Mucosa of descending colon (tissue), 3 donors: ENCODE results near the gene C5orf34. TPM values are rescaled to one million over a fixed set of nuclear protein-coding genes. Genes with fewer than 3 reads are reported as not detected.
A peak's percentile ranks its signal among the peaks of the same experiment; 100 is the strongest.

Experiments
- ATAC-seq: fragments of 200-7000 bp; cut with Tn5 transposase; one replicate; pipeline ENCODE4 v1.9.1; 2020; ENCODE audit warnings: mild to moderate bottlenecking, moderate library complexity
- DNase-seq, 3 donors: peaks; one replicate each; pipeline ENCODE4 v3.0.0-alpha.2; 2020
- H3K36me3 ChIP-seq: fragments of 200-600 bp; one replicate; pipeline ENCODE4 v1.8.0; 2021; ENCODE audit warnings: low read depth, mild to moderate bottlenecking
- H3K4me1 ChIP-seq: fragments of 200-600 bp; one replicate; pipeline ENCODE4 v1.8.0; 2021; ENCODE audit warnings: low read depth, mild to moderate bottlenecking
- H3K4me3 ChIP-seq: fragments of 200-600 bp; one replicate; pipeline ENCODE4 v1.8.0; 2021; ENCODE audit warnings: mild to moderate bottlenecking
- H3K9me3 ChIP-seq: fragments of 200-600 bp; one replicate; pipeline ENCODE4 v1.8.0; 2021; ENCODE audit warnings: mild to moderate bottlenecking
- CTCF ChIP-seq: fragments of 200-600 bp; IDR thresholded peaks from one replicate; pipeline ENCODE4 v1.8.0; 2022; ENCODE audit warnings: antibody characterized with exemption, mild to moderate bottlenecking
- intact Hi-C, 2 donors: fragments of 100-400 bp; cut with DNase I in 1 of 2; cut with micrococcal nuclease in 1 of 2; formaldehyde crosslinking; loops; one replicate each; pipeline versions ENCODE4 v1.11.0 to v1.11.1; 2022; cut with DNase I, micrococcal nuclease
- total RNA-seq, 3 donors: library from RNA; stranded (reverse); fragmentation: NEBNext Ultra II Directional in 2 of 3; extraction: Animal tissue kit (Norgen Biotek cat#: 25700) in 2 of 3; gene quantifications; one replicate each; pipeline versions ENCODE4 v1.2.1 to v1.2.4, GENCODE V29; 2021 to 2023
- donor health status: DM: no; HTN: no; CAD: no; lungs with moderate emphysema.
- donor health status: DM: no; HTN: no; CAD: no.
- donor health status: DM: no; HTN: yes; CAD: no.

C5orf34 gene
- total RNA-seq, 3 donors from 2014 or later = 1.3 to 2.9 (median 1.7) TPM

GRCh38 chr5:43498581-43498980 lies 16.4 kb downstream of the C5orf34 start:
- Histone ChIP-seq H3K4me3 (no peak overlapping the region), H3K36me3 (no peaks in the 10 kb centered on the region), H3K9me3 (no peaks in the 10 kb centered on the region), H3K4me1 (no peaks in the 10 kb centered on the region)
- no peak for TF ChIP-seq CTCF
- intact Hi-C loops = no loop called here
- no peak for DNase-seq
- ATAC-seq = no peak

GRCh38 chr5:43497311-43498104 lies 17.4 kb downstream of the C5orf34 start:
- TF ChIP-seq CTCF = no peak
- H3K9me3 ChIP-seq = no peaks in the 10 kb centered on the region
- ATAC-seq (peak; percentile 99), DNase-seq (peak in 1 of 3 donors; percentile 44)
- no peaks in the 10 kb centered on the region for H3K4me1 ChIP-seq
- H3K4me3 ChIP-seq = no peak overlapping the region
- intact Hi-C loops = no loop called here
- H3K36me3 ChIP-seq = no peaks in the 10 kb centered on the region

DNA sequence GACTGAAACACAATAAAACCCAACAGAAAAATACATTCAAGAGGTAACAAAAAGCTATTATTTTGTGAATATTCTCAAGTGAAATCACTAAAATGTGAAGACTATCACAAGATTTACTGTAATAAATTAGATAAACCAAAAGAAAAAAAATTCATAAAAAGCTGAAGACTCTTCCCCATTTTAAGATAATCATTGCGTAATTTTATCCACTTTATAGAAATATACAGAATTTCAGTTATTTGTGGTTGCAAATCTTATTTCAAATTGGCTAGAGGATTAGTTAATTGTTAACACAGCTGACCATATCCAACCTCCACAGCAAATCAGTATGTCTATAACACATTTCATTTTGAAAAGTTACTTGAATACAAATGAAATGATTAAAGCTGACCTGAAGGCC lies 23.6 kb downstream of the C5orf34 start:
- intact Hi-C loops = no loop called here
- H3K4me1 ChIP-seq = no peaks in the 10 kb centered on the region
- no peak overlapping the region for H3K4me3 ChIP-seq
- ATAC-seq (no peak), DNase-seq (no peak)
- H3K36me3 ChIP-seq = no peaks in the 10 kb centered on the region
- TF ChIP-seq CTCF = no peak
- H3K9me3 ChIP-seq = no peaks in the 10 kb centered on the region

DNA sequence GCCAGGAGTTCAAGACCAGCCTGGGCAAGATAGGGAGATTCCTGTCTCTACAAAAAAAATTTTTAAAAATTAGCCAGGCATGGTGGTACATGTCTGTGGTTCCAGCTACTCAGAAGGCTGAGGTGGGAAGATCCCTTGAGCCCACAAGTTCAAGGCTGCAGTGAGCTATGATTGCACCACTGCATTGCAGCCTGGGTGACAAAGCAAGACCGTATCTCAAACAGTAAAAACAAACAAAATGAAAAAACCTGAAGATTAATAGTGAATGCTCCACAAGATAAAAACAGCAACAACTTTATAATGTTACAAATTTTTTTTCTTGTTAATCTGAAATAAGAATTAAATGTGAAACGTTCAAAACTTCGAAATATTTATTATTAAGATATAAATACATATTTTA lies 28.6 kb downstream of the C5orf34 start:
- no peak overlapping the region for H3K4me3 ChIP-seq
- H3K4me1 ChIP-seq = peaks cover 22% of the 10 kb centered on the region
- no peaks in the 10 kb centered on the region for H3K36me3 ChIP-seq
- no peaks in the 10 kb centered on the region for H3K9me3 ChIP-seq
- no peak for TF ChIP-seq CTCF
- DNase-seq (no peak), ATAC-seq (no peak)
- intact Hi-C loops = loop anchor here in 1 of 2 donors (10.0 kb wide), 1 partner anchor 92 kb away; no protein-coding TSS in a partner anchor

DNA sequence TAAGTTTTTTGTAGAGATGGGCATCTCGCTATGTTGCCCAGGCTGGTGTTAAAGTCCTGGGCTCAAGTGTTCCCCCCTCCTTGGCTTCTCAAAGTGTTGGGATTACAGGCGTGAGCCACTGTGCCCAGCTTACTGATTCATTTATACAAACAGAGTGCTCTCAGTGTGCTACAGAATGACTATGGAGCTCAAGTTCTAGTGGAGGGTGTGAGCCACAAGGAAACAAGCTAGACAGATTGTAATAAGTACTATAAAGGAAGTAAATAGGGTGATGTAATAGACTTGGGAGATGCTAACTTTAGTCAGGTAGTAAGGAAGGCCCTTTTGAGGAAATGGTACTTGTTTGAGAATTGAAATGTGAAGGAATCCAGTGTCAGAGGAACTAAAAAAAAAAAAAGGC lies 29.5 kb downstream of the C5orf34 start:
- DNase-seq (peak in 2 of 3 donors; percentile 34 to 42), ATAC-seq (peak; percentile 71)
- no peaks in the 10 kb centered on the region for H3K36me3 ChIP-seq
- peaks cover 22% of the 10 kb centered on the region for H3K4me1 ChIP-seq
- intact Hi-C loops = loop anchor here in 1 of 2 donors (10.0 kb wide), 1 partner anchor 91 kb away; no protein-coding TSS in a partner anchor
- no peaks in the 10 kb centered on the region for H3K9me3 ChIP-seq
- no peak overlapping the region for H3K4me3 ChIP-seq
- no peak for TF ChIP-seq CTCF
